H1 (cell line): ENCODE data around the gene SLC39A11. TPM values are rescaled to one million over a fixed set of nuclear protein-coding genes. Genes with fewer than 3 reads are reported as not detected.

Source experiments
- CTCF ChIA-PET: fragments of 300-600 bp; sonication (Branson Sonifier 250); formaldehyde crosslinking; loops from one replicate; lab custom pipeline; 2021; ENCODE audit not compliant: partially characterized antibody; lab: Charles Lee
- POLR2A ChIA-PET: fragments of 300-600 bp; sonication (Branson Sonifier 250); formaldehyde crosslinking; loops from one replicate; lab custom pipeline; 2021; ENCODE audit warnings: inconsistent platforms; ENCODE audit not compliant: partially characterized antibody; lab: Charles Lee
- DNase-seq, 2 experiments: peaks; one replicate each; pipeline versions ENCODE4 v3.0.0 to v3.0.0-alpha.2; 2010 to 2022; ENCODE audit warnings: low spot score in 2 of 2, low read depth in 1 of 2, mixed read lengths in 1 of 2
- FAIRE-seq: peaks from 2 replicates; lab custom pipeline; 2011; peaks lifted over from hg19 to GRCh38; lab: Jason Lieb, UNC
- H2AFZ ChIP-seq: 2 replicates; pipeline ENCODE4 v1.8.1; 2012; ENCODE audit warnings: low read length, inconsistent platforms
- H2AK5ac ChIP-seq: 2 replicates; pipeline ENCODE4 v1.6.1; 2013; ENCODE audit warnings: low read depth, low read length
- H2BK120ac ChIP-seq: replicated peaks from 2 replicates; pipeline ENCODE3; 2013; ENCODE audit warnings: low read depth, low read length, inconsistent platforms
- H2BK12ac ChIP-seq: 2 replicates; pipeline ENCODE4 v1.6.1; 2013; ENCODE audit warnings: low read depth, low read length
- H2BK15ac ChIP-seq: 2 replicates; pipeline ENCODE4 v1.6.1; 2013; ENCODE audit warnings: low read length
- H2BK20ac ChIP-seq: 2 replicates; pipeline ENCODE4 v1.6.1; 2013; ENCODE audit warnings: low read length
- H2BK5ac ChIP-seq: 2 replicates; pipeline ENCODE4 v1.6.1; 2013; ENCODE audit warnings: low read depth, low read length
- H3K14ac ChIP-seq: 2 replicates; pipeline ENCODE4 v1.6.1; 2013; ENCODE audit warnings: inconsistent platforms; ENCODE audit not compliant: insufficient read length
- H3K18ac ChIP-seq: 2 replicates; pipeline ENCODE4 v1.6.1; 2013; ENCODE audit warnings: low read length; ENCODE audit errors: extremely low read depth
- H3K23ac ChIP-seq: 2 replicates; pipeline ENCODE4 v1.6.1; 2013; ENCODE audit warnings: inconsistent platforms; ENCODE audit not compliant: insufficient read length
- H3K23me2 ChIP-seq: 2 replicates; pipeline ENCODE4 v1.6.1; 2013; ENCODE audit warnings: low read depth, low read length
- H3K27ac ChIP-seq: 2 replicates; pipeline ENCODE4 v1.6.1; 2011; ENCODE audit warnings: low read depth, low read length, inconsistent platforms
- H3K27me3 ChIP-seq, 4 experiments: replicated peaks in 1 of 4; 1 replicate in 1 of 4; 2 replicates in 3 of 4; pipeline versions ENCODE4 v1.6.1 to v1.8.1; 2011 to 2013; ENCODE audit warnings: low read length in 3 of 4, mild to moderate bottlenecking in 3 of 4, inconsistent platforms in 2 of 4, mixed read lengths in 2 of 4, moderate library complexity in 1 of 4; ENCODE audit not compliant: control insufficient read depth in 3 of 4, insufficient read depth in 3 of 4; ENCODE audit errors: extremely low read depth in 1 of 4
- H3K36me3 ChIP-seq, 4 experiments: 2 replicates each; pipeline versions ENCODE4 v1.6.1 to v1.8.1; 2011 to 2013; ENCODE audit warnings: mild to moderate bottlenecking in 4 of 4, low read length in 3 of 4, moderate library complexity in 2 of 4, control low read depth in 1 of 4, inconsistent platforms in 1 of 4; ENCODE audit not compliant: insufficient read depth in 4 of 4, control insufficient read depth in 2 of 4
- H3K4ac ChIP-seq: replicated peaks from 2 replicates; pipeline ENCODE3; 2013; ENCODE audit warnings: low read length, low read depth, mixed read lengths, inconsistent platforms; ENCODE audit not compliant: insufficient read length
- H3K4me1 ChIP-seq, 4 experiments: replicated peaks in 1 of 4; 1 replicate in 1 of 4; 2 replicates in 3 of 4; pipeline versions ENCODE4 v1.6.1 to v1.8.1; 2011 to 2013; ENCODE audit warnings: low read length in 3 of 4, inconsistent platforms in 2 of 4, mixed read lengths in 1 of 4; ENCODE audit not compliant: insufficient read depth in 4 of 4, control insufficient read depth in 3 of 4
- H3K4me2 ChIP-seq, 2 experiments: 2 replicates each; pipeline versions ENCODE4 v1.6.1 to v1.8.1; 2011 to 2013; ENCODE audit warnings: low read depth in 2 of 2, low read length in 2 of 2, control low read depth in 1 of 2, inconsistent platforms in 1 of 2, mild to moderate bottlenecking in 1 of 2; ENCODE audit not compliant: insufficient read depth in 1 of 2
- H3K4me3 ChIP-seq, 4 experiments: fragments of 200-600, 300-600 bp in 1 of 4; sonication (generic), shearing (Covaris generic), sonication (Bioruptor Twin) in 1 of 4; 2 replicates each; pipeline versions ENCODE4 v1.5.1 to v1.8.1; 2011 to 2016; ENCODE audit warnings: low read length in 4 of 4, low read depth in 3 of 4, control low read depth in 2 of 4, inconsistent platforms in 2 of 4, mild to moderate bottlenecking in 2 of 4, mixed read lengths in 1 of 4, moderate library complexity in 1 of 4; ENCODE audit not compliant: insufficient read depth in 2 of 4; ENCODE audit errors: extremely low read depth in 1 of 4
- H3K56ac ChIP-seq: replicated peaks from 2 replicates; pipeline ENCODE3; 2013; ENCODE audit warnings: low read depth, mild to moderate bottlenecking, mixed read lengths, low read length, inconsistent platforms; ENCODE audit not compliant: insufficient read length
- H3K79me1 ChIP-seq: 2 replicates; pipeline ENCODE4 v1.6.1; 2013; ENCODE audit warnings: low read depth, low read length, control low read depth
- H3K79me2 ChIP-seq, 2 experiments: 2 replicates each; pipeline versions ENCODE4 v1.6.1 to v1.8.1; 2012 to 2013; ENCODE audit warnings: low read length in 2 of 2, mild to moderate bottlenecking in 2 of 2, inconsistent platforms in 1 of 2; ENCODE audit not compliant: insufficient read depth in 2 of 2, control insufficient read depth in 1 of 2
- H3K9ac ChIP-seq, 4 experiments: replicated peaks in 1 of 4; 1 replicate in 1 of 4; 2 replicates in 3 of 4; pipeline versions ENCODE4 v1.6.1 to v1.8.1; 2011 to 2013; ENCODE audit warnings: low read depth in 3 of 4, low read length in 3 of 4, control low read depth in 2 of 4, mild to moderate bottlenecking in 2 of 4, moderate library complexity in 2 of 4, inconsistent platforms in 1 of 4; ENCODE audit errors: extremely low read depth in 1 of 4
- H3K9me3 ChIP-seq, 2 experiments: 2 replicates each; pipeline versions ENCODE4 v1.6.1 to v1.8.1; 2012 to 2013; ENCODE audit warnings: mild to moderate bottlenecking in 2 of 2, moderate library complexity in 2 of 2, control low read depth in 1 of 2, inconsistent platforms in 1 of 2, low read depth in 1 of 2, low read length in 1 of 2, mixed read lengths in 1 of 2; ENCODE audit not compliant: insufficient read depth in 2 of 2
- H4K20me1 ChIP-seq, 2 experiments: replicated peaks in 1 of 2; 2 replicates each; pipeline versions ENCODE3 to v1.8.1; 2011 to 2013; ENCODE audit warnings: inconsistent platforms in 2 of 2, low read length in 2 of 2, mild to moderate bottlenecking in 1 of 2; ENCODE audit not compliant: insufficient read depth in 2 of 2, control insufficient read depth in 1 of 2
- H4K5ac ChIP-seq: 2 replicates; pipeline ENCODE4 v1.6.1; 2013; ENCODE audit warnings: low read length, low read depth, mixed read lengths, inconsistent platforms; ENCODE audit not compliant: insufficient read length
- H4K8ac ChIP-seq: 2 replicates; pipeline ENCODE4 v1.8.0; 2013; ENCODE audit warnings: mild to moderate bottlenecking, moderate library complexity, low read length, inconsistent platforms; ENCODE audit not compliant: insufficient read depth; ENCODE audit errors: extremely low read depth
- H4K91ac ChIP-seq: replicated peaks from 2 replicates; pipeline ENCODE3; 2013; ENCODE audit warnings: low read length, mixed read lengths, inconsistent platforms; ENCODE audit not compliant: insufficient read length
- BRCA1 ChIP-seq: IDR thresholded peaks from 2 replicates; pipeline ENCODE4 v1.6.1; 2012; ENCODE audit warnings: low read depth, low read length, improper control_type of control experiment
- CHD1 ChIP-seq: IDR thresholded peaks from 2 replicates; pipeline ENCODE4 v1.6.1; 2012; ENCODE audit warnings: low read depth, low read length, improper control_type of control experiment
- CHD2 ChIP-seq: IDR thresholded peaks from 2 replicates; pipeline ENCODE4 v1.6.1; 2012; ENCODE audit warnings: low read length, improper control_type of control experiment
- FOSL1 ChIP-seq: IDR thresholded peaks from 2 replicates; pipeline ENCODE4 v1.6.1; 2011; ENCODE audit warnings: mild to moderate bottlenecking, low read depth, low read length, moderate library complexity; ENCODE audit not compliant: insufficient read depth
- GABPA ChIP-seq: IDR thresholded peaks from 2 replicates; pipeline ENCODE4 v1.6.1; 2011; ENCODE audit warnings: mild to moderate bottlenecking, low read length, moderate library complexity, borderline replicate concordance; ENCODE audit not compliant: insufficient read depth
- JUND ChIP-seq: IDR thresholded peaks from 2 replicates; pipeline ENCODE4 v1.6.1; 2011; ENCODE audit warnings: mild to moderate bottlenecking, improper control_type of control experiment, low read length
- KDM1A ChIP-seq: fragments of 200-600, 300-600 bp; sonication (generic); IDR thresholded peaks from 2 replicates; pipeline ENCODE4 v1.7.1; 2016; ENCODE audit warnings: mild to moderate bottlenecking, low read length, borderline replicate concordance
- MAX ChIP-seq: IDR thresholded peaks from 2 replicates; pipeline ENCODE4 v1.6.1; 2012; ENCODE audit warnings: inconsistent platforms
- POU5F1 ChIP-seq: IDR thresholded peaks from 2 replicates; pipeline ENCODE4 v1.6.1; 2011; ENCODE audit warnings: low read depth, mild to moderate bottlenecking, low read length, moderate library complexity
- RXRA ChIP-seq: IDR thresholded peaks from 2 replicates; pipeline ENCODE4 v1.6.1; 2011; ENCODE audit warnings: low read depth, mild to moderate bottlenecking, low read length, moderate library complexity; ENCODE audit not compliant: insufficient read depth
- SIRT6 ChIP-seq: IDR thresholded peaks from one replicate; pipeline ENCODE4 v1.7.1; 2012; ENCODE audit warnings: low read length, inconsistent platforms
- WGBS, 2 experiments: shearing (Covaris generic) in 1 of 2; methylation state at CpG; one replicate each; pipeline versions ENCODE4 v1.1.6 to v1.1.7; 2013 to 2015; ENCODE audit warnings: low lambda C conversion rate in 2 of 2, mixed read lengths in 2 of 2, inconsistent platforms in 1 of 2, low coverage in 1 of 2, missing lambda C conversion rate in 1 of 2; ENCODE audit not compliant: insufficient replicate concordance in 2 of 2, insufficient coverage in 1 of 2, insufficient read length in 1 of 2; ENCODE audit errors: extremely low coverage in 1 of 2, missing lambda C conversion rate in 1 of 2; 5-methylcytosine and 5-hydroxymethylcytosine counted together
- polyA plus RNA-seq, 7 experiments: library from polyadenylated mRNA; depleted of rRNA in 3 of 7; stranded (reverse) in 5 of 7; unstranded in 2 of 7; fragments of >200 nt in 5 of 7; fragments of 200-250 nt in 2 of 7; gene quantifications; 1 replicate in 5 of 7; 2 replicates in 1 of 7; 4 replicates in 1 of 7; pipeline versions ENCODE4 v1.2.1 to v1.2.3, GENCODE V29; 2011 to 2013; ENCODE audit warnings: missing spikeins in 2 of 7, mixed read lengths in 2 of 7
- total RNA-seq: library from RNA; stranded (reverse); fragmentation: NEBNext Ultra II Directional; extraction: Animal tissue kit (Norgen Biotek cat#: 25700); gene quantifications from 2 replicates; pipeline ENCODE4 v1.2.1, GENCODE V29; 2021

SLC39A11 gene
- total and polyA plus RNA-seq, 2 of the 8 experiments (the other 6 are each of a cell fraction or from before 2014, with no cell fraction given) = 12.2 to 19.6 TPM

GRCh38 chr17:72733619-72734282 is 358.7 kb downstream of the SLC39A11 start:
- 74% methylated on average over 3 of the region's 3 CpGs; no CpG with 5 or more reads in 1 of the 2 experiments for WGBS, 2 experiments
- TF ChIP-seq MAX (no peak), FOSL1 (no peak), CHD1 (no peak), GABPA (no peak), CHD2 (no peak), SIRT6 (no peak), JUND (no peak), KDM1A (no peak), POU5F1 (no peak), RXRA (no peak), BRCA1 (no peak)
- H2AFZ ChIP-seq = no peak overlapping the region
- ChIA-PET POLR2A (no interaction called here), CTCF (interaction anchor here (1.2 to 3.3 kb wide), 4 partner anchors 8 to 456 kb away, joined by 3 to 24 read pairs (median 4); no protein-coding TSS in a partner anchor)
- no peak overlapping the region for H2BK5ac ChIP-seq
- H3K14ac ChIP-seq = no peak overlapping the region
- H3K23me2 ChIP-seq = no peaks in the 10 kb centered on the region; the same call in 1 of the 2 replicates
- DNase-seq (no peak), FAIRE-seq (no peak)
- H3K27ac ChIP-seq = no peak overlapping the region
- no peak overlapping the region for H3K18ac ChIP-seq
- H3K4ac ChIP-seq = no peak overlapping the region
- no peak overlapping the region for H2BK120ac ChIP-seq
- H3K79me1 ChIP-seq = no peaks in the 10 kb centered on the region
- no peak overlapping the region for H4K91ac ChIP-seq
- no peak overlapping the region for H2AK5ac ChIP-seq
- H3K36me3 ChIP-seq = no peaks in the 10 kb centered on the region
- H3K4me1 ChIP-seq = no peaks in the 10 kb centered on the region
- H3K23ac ChIP-seq = no peak overlapping the region
- H2BK15ac ChIP-seq = no peak overlapping the region
- H3K9me3 ChIP-seq = no peaks in the 10 kb centered on the region
- H3K4me2 ChIP-seq = no peak overlapping the region
- no peak overlapping the region for H3K4me3 ChIP-seq
- no peak overlapping the region for H2BK20ac ChIP-seq
- no peak overlapping the region for H4K8ac ChIP-seq
- no peak overlapping the region for H2BK12ac ChIP-seq
- H3K56ac ChIP-seq = no peak overlapping the region
- H3K79me2 ChIP-seq = no peaks in the 10 kb centered on the region
- H4K20me1 ChIP-seq = no peaks in the 10 kb centered on the region
- no peaks in the 10 kb centered on the region for H3K27me3 ChIP-seq
- H4K5ac ChIP-seq = no peak overlapping the region
- H3K9ac ChIP-seq = no peak overlapping the region
